ENCODE data around the gene USP2.

- no peak for TF ChIP-seq CTCF (conservative IDR thresholded peaks at IDR 0.05; ENCODE audit: low read length)
- no peak for TF ChIP-seq EZH2phosphoT487 (IDR thresholded peaks at IDR 0.05; ENCODE audit: borderline replicate concordance, low read depth, low read length)
Observed at GRCh38 chr11:119397740-119398139, 16.2 kb upstream of the USP2 start.

All from OCI-LY7 (cell line).